PC-9 (cell line): ENCODE data around the gene RUNDC3A. TPM values are rescaled to one million over a fixed set of nuclear protein-coding genes. Genes with fewer than 3 reads are reported as not detected.

Source experiments
- BruUV-seq: library from RNA; stranded (reverse); fragments of 400-500 nt; replicated peaks from 2 replicates; lab custom pipeline; 2021; lab: Mats Ljungman, UMichigan
- CTCF ChIA-PET: fragments of 300-600 bp; sonication (Branson Sonifier 250); formaldehyde crosslinking; loops from one replicate; lab custom pipeline; 2022; ENCODE audit warnings: antibody characterized with exemption; lab: Charles Lee
- POLR2A ChIA-PET: fragments of 300-600 bp; sonication (Branson Sonifier 250); formaldehyde crosslinking; loops from one replicate; lab custom pipeline; 2022; ENCODE audit warnings: antibody characterized with exemption; ENCODE audit not compliant: unreplicated experiment; lab: Charles Lee
- DNase-seq, 2 experiments: peaks; one replicate each; pipeline versions ENCODE4 v3.0.0 to v3.0.0-alpha.2; 2015 to 2022; ENCODE audit warnings: mixed read lengths in 1 of 2
- H2AFZ ChIP-seq: fragments of 200-600 bp; sonication (generic); 2 replicates; pipeline ENCODE4 v1.8.1; 2017; ENCODE audit warnings: antibody characterized with exemption
- H3F3A ChIP-seq: fragments of 200-600 bp; sonication (generic); 2 replicates; pipeline ENCODE4 v1.8.1; 2017; ENCODE audit warnings: antibody characterized with exemption, mild to moderate bottlenecking, low read depth; ENCODE audit not compliant: insufficient read depth
- H3K27ac ChIP-seq: fragments of 200-600 bp; sonication (generic); 2 replicates; pipeline ENCODE4 v1.6.1; 2016; ENCODE audit warnings: mixed run types
- H3K27me3 ChIP-seq: fragments of 200-600 bp; sonication (generic); 2 replicates; pipeline ENCODE4 v1.6.1; 2016; ENCODE audit warnings: low read depth, mixed run types; ENCODE audit not compliant: insufficient read depth
- H3K36me3 ChIP-seq: fragments of 200-600 bp; sonication (generic); 2 replicates; pipeline ENCODE4 v1.6.1; 2016; ENCODE audit warnings: low read depth, mixed run types
- H3K4me1 ChIP-seq: fragments of 200-600 bp; sonication (generic); replicated peaks from 2 replicates; pipeline ENCODE4 v1.6.1; 2016; ENCODE audit warnings: mixed run types; ENCODE audit not compliant: insufficient read depth
- H3K4me2 ChIP-seq: fragments of 200-600 bp; sonication (generic); 2 replicates; pipeline ENCODE4 v1.6.1; 2017; ENCODE audit warnings: mixed run types
- H3K4me3 ChIP-seq: fragments of 200-600 bp; sonication (generic); 2 replicates; pipeline ENCODE4 v1.6.1; 2016; ENCODE audit warnings: mixed run types
- H3K79me2 ChIP-seq: fragments of 200-600 bp; sonication (generic); 2 replicates; pipeline ENCODE4 v1.6.1; 2017; ENCODE audit warnings: low read depth, mixed run types
- H3K9me2 ChIP-seq: fragments of 200-600 bp; sonication (generic); 2 replicates; pipeline ENCODE4 v1.8.1; 2017; ENCODE audit warnings: mild to moderate bottlenecking; ENCODE audit not compliant: insufficient read depth
- H3K9me3 ChIP-seq: fragments of 200-600 bp; sonication (generic); 2 replicates; pipeline ENCODE4 v1.8.1; 2016; ENCODE audit warnings: low read depth; ENCODE audit not compliant: insufficient read depth
- H4K20me1 ChIP-seq: fragments of 200-600 bp; sonication (generic); 2 replicates; pipeline ENCODE4 v1.8.1; 2017; ENCODE audit not compliant: insufficient read depth
- CTCF ChIP-seq: fragments of 200-600 bp; sonication (generic); conservative IDR thresholded peaks from 2 replicates; pipeline ENCODE4 v1.6.1; 2017; ENCODE audit warnings: mixed run types, antibody characterized with exemption, mild to moderate bottlenecking, moderate library complexity
- EZH2 ChIP-seq: fragments of 200-600 bp; sonication (generic); IDR thresholded peaks from 2 replicates; pipeline ENCODE4 v1.8.0; 2017; ENCODE audit warnings: antibody characterized with exemption, low read depth
- intact Hi-C: fragments of 100-400 bp; cut with micrococcal nuclease; formaldehyde crosslinking; loops from one replicate; pipeline ENCODE4 v1.10.0; 2022; ENCODE audit not compliant: unreplicated experiment
- total RNA-seq: library from RNA; stranded (reverse); gene quantifications from 2 replicates; pipeline ENCODE4 v1.2.3, GENCODE V29; 2021

Gene RUNDC3A
- total RNA-seq, 1 experiment from 2014 or later, result not detected

- Histone ChIP-seq H3F3A (no peaks in the 10 kb centered on the region), H3K27me3 (no peaks in the 10 kb centered on the region), H3K9me3 (no peaks in the 10 kb centered on the region), H3K9me2 (no peaks in the 10 kb centered on the region), H3K4me3 (no peak overlapping the region), H2AFZ (no peak overlapping the region), H3K79me2 (no peaks in the 10 kb centered on the region), H3K36me3 (no peaks in the 10 kb centered on the region), H3K4me1 (0 out of 2 replicates have a peak, but pooled peaks cover 5% of the 10 kb centered on the region), H3K4me2 (no peak overlapping the region), H3K27ac (no peak overlapping the region), H4K20me1 (no peaks in the 10 kb centered on the region)
- TF ChIP-seq EZH2 (no peak), CTCF (no peak)
- CTCF ChIA-PET, result no interaction called here
- no peak for DNase-seq
- BruUV-seq, result no TSS peak
- POLR2A ChIA-PET, result no interaction called here
- intact Hi-C loops, result no loop called here
Measured at GRCh38 chr17:44282264-44282663, 26.1 kb upstream of the RUNDC3A start.

- Histone ChIP-seq H3K79me2 (no peaks in the 10 kb centered on the region), H3F3A (no peaks in the 10 kb centered on the region), H3K4me2 (no peak overlapping the region), H3K9me2 (no peaks in the 10 kb centered on the region), H2AFZ (no peak overlapping the region), H3K9me3 (no peaks in the 10 kb centered on the region), H3K4me3 (no peak overlapping the region), H3K27me3 (no peaks in the 10 kb centered on the region), H4K20me1 (no peaks in the 10 kb centered on the region), H3K27ac (no peak overlapping the region), H3K4me1 (0 out of 2 replicates have a peak, but pooled peaks cover 5% of the 10 kb centered on the region), H3K36me3 (no peaks in the 10 kb centered on the region)
- ChIA-PET CTCF (no interaction called here), POLR2A (no interaction called here)
- no peak for DNase-seq
- intact Hi-C loops, result no loop called here
- TF ChIP-seq EZH2 (no peak), CTCF (no peak)
- BruUV-seq, result no TSS peak
Measured at GRCh38 chr17:44283344-44284023, 24.9 kb upstream of the RUNDC3A start.

GRCh38 chr17:44284024-44284400 is 24.4 kb upstream of the RUNDC3A start:
- H3K4me2 ChIP-seq, result no peak overlapping the region
- no peaks in the 10 kb centered on the region for H3K9me2 ChIP-seq
- ChIA-PET CTCF (no interaction called here), POLR2A (no interaction called here)
- H3K27me3 ChIP-seq, result no peaks in the 10 kb centered on the region
- TF ChIP-seq EZH2 (no peak), CTCF (no peak)
- no peaks in the 10 kb centered on the region for H4K20me1 ChIP-seq
- intact Hi-C loops, result no loop called here
- H3K79me2 ChIP-seq, result no peaks in the 10 kb centered on the region
- DNase-seq, result no peak
- no peak overlapping the region for H3K4me3 ChIP-seq
- no peaks in the 10 kb centered on the region for H3K9me3 ChIP-seq
- H3F3A ChIP-seq, result no peaks in the 10 kb centered on the region
- H3K4me1 ChIP-seq, result 0 out of 2 replicates have a peak, but pooled peaks cover 5% of the 10 kb centered on the region
- H3K36me3 ChIP-seq, result no peaks in the 10 kb centered on the region
- no TSS peak for BruUV-seq
- no peak overlapping the region for H2AFZ ChIP-seq
- no peak overlapping the region for H3K27ac ChIP-seq
